ENCODE measurements around the gene TMEM86B. TPM values are rescaled to one million over a fixed set of nuclear protein-coding genes. Genes with fewer than 3 reads are reported as not detected.

TMEM86B gene
- total RNA-seq, 1 donor from 2014 or later: 3.9 TPM

GRCh38 chr19:55273978-55274707 lies 45.6 kb upstream of the TMEM86B start:
- Histone ChIP-seq H3K4me2 (ENCODE audit: low read length) (no peak overlapping the region), H4K20me1 (ENCODE audit: insufficient read depth, low read length) (no peaks in the 10 kb centered on the region), H3K27me3 (ENCODE audit: insufficient read depth, low read length) (no peaks in the 10 kb centered on the region), H3K9me3 (ENCODE audit: insufficient read depth, low read depth, low read length) (no peaks in the 10 kb centered on the region), H3K4me3 (ENCODE audit: insufficient read depth, low read depth, low read length) (no peak overlapping the region), H3K9ac (ENCODE audit: low read length) (no peak overlapping the region), H3K4me1 (ENCODE audit: insufficient read depth, low read length) (peaks cover 2% of the 10 kb centered on the region), H3K27ac (ENCODE audit: low read depth, low read length) (no peak overlapping the region), H3K79me2 (ENCODE audit: insufficient read depth, low read length) (no peaks in the 10 kb centered on the region), H2AFZ (ENCODE audit: low read depth, low read length) (no peak overlapping the region), H3K36me3 (ENCODE audit: insufficient read depth, low read length) (no peaks in the 10 kb centered on the region)
- FAIRE-seq: no peak
- Mint-ChIP-seq H3K27ac (ENCODE audit: unreplicated experiment) (no peak overlapping the region), H3K4me1 (ENCODE audit: low read depth, unreplicated experiment) (no peaks in the 10 kb centered on the region), H3K4me3 (ENCODE audit: unreplicated experiment) (no peak overlapping the region), H3K36me3 (ENCODE audit: low read depth, unreplicated experiment) (peaks cover 18% of the 10 kb centered on the region), H3K9me3 (ENCODE audit: unreplicated experiment) (no peaks in the 10 kb centered on the region), H3K27me3 (ENCODE audit: low read depth, unreplicated experiment) (no peaks in the 10 kb centered on the region)
- no peak for TF ChIP-seq EZH2 (IDR thresholded peaks at IDR 0.05; ENCODE audit: insufficient read depth, low read length)
- TF ChIP-seq CTCF (IDR thresholded peaks at IDR 0.05; ENCODE audit: insufficient read depth, low read depth, low read length): no peak
- no peak for DNase-seq (ENCODE audit: low read depth)

DNA sequence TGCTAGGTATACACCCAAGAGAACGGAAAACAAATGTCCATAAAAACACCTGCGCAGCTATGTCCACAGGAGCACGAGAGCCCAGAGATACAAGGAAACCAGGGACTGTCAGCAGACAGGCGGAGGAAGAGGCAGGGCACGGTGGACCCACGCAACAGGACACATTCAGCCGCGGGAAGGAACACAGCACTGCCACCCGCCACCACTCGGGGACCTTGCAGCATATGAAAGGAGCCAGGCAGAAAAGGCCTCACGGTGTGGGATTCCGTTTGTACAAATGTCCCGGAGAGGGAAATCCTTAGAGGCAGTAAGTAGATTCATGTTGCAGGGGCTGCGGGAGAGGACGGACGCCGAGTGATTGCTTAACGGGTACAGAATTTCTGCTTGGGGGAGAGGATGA lies 43.6 kb upstream of the TMEM86B start:
- H3K9me3 ChIP-seq (ENCODE audit: insufficient read depth, low read depth, low read length): no peaks in the 10 kb centered on the region
- H3K36me3 Mint-ChIP-seq (ENCODE audit: low read depth, unreplicated experiment): peaks cover 18% of the 10 kb centered on the region
- no peak overlapping the region for H3K4me3 Mint-ChIP-seq (ENCODE audit: unreplicated experiment)
- no peaks in the 10 kb centered on the region for H3K79me2 ChIP-seq (ENCODE audit: insufficient read depth, low read length)
- H3K36me3 ChIP-seq (ENCODE audit: insufficient read depth, low read length): no peaks in the 10 kb centered on the region
- DNase-seq (ENCODE audit: low read depth) (no peak), FAIRE-seq (no peak)
- no peaks in the 10 kb centered on the region for H3K4me1 ChIP-seq (ENCODE audit: insufficient read depth, low read length)
- H3K27me3 ChIP-seq (ENCODE audit: insufficient read depth, low read length): no peaks in the 10 kb centered on the region
- TF ChIP-seq EZH2 (IDR thresholded peaks at IDR 0.05; ENCODE audit: insufficient read depth, low read length): no peak
- no peak for TF ChIP-seq CTCF (IDR thresholded peaks at IDR 0.05; ENCODE audit: insufficient read depth, low read depth, low read length)
- no peak overlapping the region for H3K4me3 ChIP-seq (ENCODE audit: insufficient read depth, low read depth, low read length)
- H3K27ac ChIP-seq (ENCODE audit: low read depth, low read length): no peak overlapping the region
- H3K27ac Mint-ChIP-seq (ENCODE audit: unreplicated experiment): no peak overlapping the region
- H2AFZ ChIP-seq (ENCODE audit: low read depth, low read length): no peak overlapping the region
- no peak overlapping the region for H3K9ac ChIP-seq (ENCODE audit: low read length)
- no peaks in the 10 kb centered on the region for H3K4me1 Mint-ChIP-seq (ENCODE audit: low read depth, unreplicated experiment)
- no peaks in the 10 kb centered on the region for H4K20me1 ChIP-seq (ENCODE audit: insufficient read depth, low read length)
- no peaks in the 10 kb centered on the region for H3K9me3 Mint-ChIP-seq (ENCODE audit: unreplicated experiment)
- H3K4me2 ChIP-seq (ENCODE audit: low read length): no peak overlapping the region
- H3K27me3 Mint-ChIP-seq (ENCODE audit: low read depth, unreplicated experiment): no peaks in the 10 kb centered on the region
